Measurements from ENCODE around the gene CAPZB.

DNA sequence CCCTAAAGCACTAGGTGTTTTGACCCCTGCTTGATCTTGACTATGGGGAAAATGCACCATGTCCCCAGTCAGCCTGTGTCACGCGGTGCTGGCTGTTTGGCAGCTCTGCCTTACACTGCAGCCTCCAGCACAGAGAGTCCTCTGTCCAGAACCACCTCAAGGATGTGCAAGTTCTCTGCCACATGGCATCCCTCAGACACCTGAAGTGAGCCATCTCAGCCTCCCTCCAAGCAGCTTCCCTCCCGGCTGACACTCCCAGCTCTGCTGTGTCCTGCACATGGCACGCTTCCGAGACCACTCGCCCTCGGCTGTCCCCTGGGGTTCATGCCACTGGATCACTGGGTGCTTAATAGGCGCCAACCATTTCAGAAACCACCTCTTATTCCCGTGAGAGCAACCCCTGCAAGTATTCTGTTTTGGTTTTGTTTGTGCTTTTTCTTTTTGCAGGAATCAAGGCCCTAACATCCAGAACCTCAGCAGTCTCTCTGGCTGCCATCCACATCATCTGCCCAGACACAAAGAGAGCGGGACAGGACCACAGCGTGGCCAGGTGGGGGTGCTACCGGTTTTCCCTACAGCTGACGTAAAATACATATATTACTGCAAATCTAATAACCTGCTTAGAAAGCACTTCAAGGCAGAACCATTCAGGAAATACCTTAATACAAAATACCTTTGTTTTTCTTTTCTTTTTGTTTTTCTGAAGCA is 45.7 kb downstream of the CAPZB start:
- TF ChIP-seq EZH2 (IDR thresholded peaks at IDR 0.05; ENCODE audit: insufficient read depth, poor library complexity, severe bottlenecking) (no peak), EZH2phosphoT487 (IDR thresholded peaks at IDR 0.05; ENCODE audit: insufficient read depth, low read depth) (no peak)
